HepG2 (cell line): Measurements from ENCODE around the gene ZBTB46. TPM values are rescaled to one million over a fixed set of nuclear protein-coding genes. Genes with fewer than 3 reads are reported as not detected.
A peak's percentile ranks its signal among the peaks of the same experiment; 100 is the strongest.

Experiments used
- AHR ChIP-seq: IDR thresholded peaks from 2 replicates; pipeline ENCODE4 v1.6.1; 2018; ENCODE audit warnings: missing genetic modification reagents, missing compliant biosample characterization
- ARNTL ChIP-seq: sonication (generic); formaldehyde crosslinking; IDR thresholded peaks from 2 replicates; pipeline ENCODE4 v1.4.0; 2020; ENCODE audit warnings: mild to moderate bottlenecking, missing genetic modification reagents
- DR1 ChIP-seq: sonication (generic); formaldehyde crosslinking; IDR thresholded peaks from 2 replicates; pipeline ENCODE4 v1.8.0; 2021; ENCODE audit warnings: mild to moderate bottlenecking, missing genetic modification reagents, inconsistent platforms
- HNF4A ChIP-seq: sonication (generic); formaldehyde crosslinking; IDR thresholded peaks from 2 replicates; pipeline ENCODE4 v1.4.0; 2020; ENCODE audit warnings: missing genetic modification reagents
- HNRNPL ChIP-seq: fragments of 200-400 bp; formaldehyde crosslinking; IDR thresholded peaks from 2 replicates; pipeline ENCODE4 v1.6.1; 2017; ENCODE audit warnings: mild to moderate bottlenecking, low read depth, low read length
- KDM5B ChIP-seq: sonication (generic); formaldehyde crosslinking; IDR thresholded peaks from 2 replicates; pipeline ENCODE4 v1.4.0; 2020; ENCODE audit warnings: missing genetic modification reagents, mild to moderate bottlenecking, borderline replicate concordance
- MXI1 ChIP-seq: IDR thresholded peaks from 3 replicates; pipeline ENCODE4 v1.6.1; 2012; ENCODE audit warnings: low read depth, low read length, inconsistent platforms, borderline replicate concordance
- MYC ChIP-seq: sonication (generic); formaldehyde crosslinking; IDR thresholded peaks from 2 replicates; pipeline ENCODE4 v1.9.0; 2021; ENCODE audit warnings: missing genetic modification reagents, borderline replicate concordance
- SNAI1 ChIP-seq: sonication (generic); formaldehyde crosslinking; IDR thresholded peaks from 2 replicates; pipeline ENCODE4 v1.5.0; 2020; ENCODE audit warnings: mild to moderate bottlenecking, missing genetic modification reagents, borderline replicate concordance
- SYNCRIP ChIP-seq: fragments of 200-400 bp; formaldehyde crosslinking; IDR thresholded peaks from 2 replicates; pipeline ENCODE4 v1.6.1; 2018; ENCODE audit warnings: mild to moderate bottlenecking, low read depth, low read length; ENCODE audit not compliant: insufficient read depth
- U2AF1 ChIP-seq: fragments of 200-400 bp; formaldehyde crosslinking; optimal IDR thresholded peaks from 2 replicates; pipeline ENCODE3; 2017; ENCODE audit warnings: mild to moderate bottlenecking, low read depth, low read length
- ZNF446 ChIP-seq: sonication (generic); formaldehyde crosslinking; IDR thresholded peaks from 2 replicates; pipeline ENCODE4 v1.5.0; 2020; ENCODE audit warnings: mild to moderate bottlenecking, missing genetic modification reagents
- ZNF704 ChIP-seq: sonication (generic); formaldehyde crosslinking; IDR thresholded peaks from 2 replicates; pipeline ENCODE4 v1.8.1; 2023; ENCODE audit warnings: mild to moderate bottlenecking, inconsistent platforms, moderate library complexity, missing genetic modification reagents, borderline replicate concordance
- polyA plus RNA-seq, 8 experiments: library from polyadenylated mRNA; depleted of rRNA in 3 of 8; stranded (reverse) in 7 of 8; unstranded in 1 of 8; fragments of >200 nt; fragmentation: Illumina TruSeq in 4 of 8; extraction: Trizol in 4 of 8; gene quantifications; 2 replicates each; pipeline versions ENCODE4 v1.2.1 to v1.2.3, GENCODE V29; 2011 to 2016; ENCODE audit warnings: low read depth in 4 of 8, missing spikeins in 1 of 8, mixed read lengths in 1 of 8; ENCODE audit not compliant: insufficient read depth in 1 of 8
- total RNA-seq, 5 experiments: library from RNA; depleted of rRNA; stranded (reverse); fragments of >200 nt; fragmentation: Illumina TruSeq; extraction: Trizol; gene quantifications; 2 replicates each; pipeline ENCODE4 v1.2.3, GENCODE V29; 2016; ENCODE audit warnings: low read depth in 1 of 5
- TF ChIP-seq, protein P1 (sequence below): sonication (generic); formaldehyde crosslinking; conservative IDR thresholded peaks from 2 replicates; pipeline ENCODE4 v1.4.0; 2020; ENCODE audit warnings: mild to moderate bottlenecking, missing genetic modification reagents, moderate library complexity
- TF ChIP-seq, protein P2 (sequence below): sonication (generic); formaldehyde crosslinking; IDR thresholded peaks from 2 replicates; pipeline ENCODE4 v1.4.0; 2020; ENCODE audit warnings: missing genetic modification reagents, borderline replicate concordance
- TF ChIP-seq, protein P3 (sequence below): sonication (generic); formaldehyde crosslinking; IDR thresholded peaks from 2 replicates; pipeline ENCODE4 v1.5.1; 2020; ENCODE audit warnings: missing genetic modification reagents, mild to moderate bottlenecking, borderline replicate concordance
- TF ChIP-seq, protein P4 (sequence below): sonication (generic); formaldehyde crosslinking; IDR thresholded peaks from 2 replicates; pipeline ENCODE4 v1.4.0; 2020; ENCODE audit warnings: mild to moderate bottlenecking, missing genetic modification reagents

ZBTB46 gene
- total and polyA plus RNA-seq, 2 of the 13 experiments (the other 11 are each of a cell fraction or from before 2014, with no cell fraction given): 1.6 to 13.5 TPM

GRCh38 chr20:63745961-63746731 is 84.9 kb downstream of the ZBTB46 start (continued):
- TF ChIP-seq, protein P1, sequence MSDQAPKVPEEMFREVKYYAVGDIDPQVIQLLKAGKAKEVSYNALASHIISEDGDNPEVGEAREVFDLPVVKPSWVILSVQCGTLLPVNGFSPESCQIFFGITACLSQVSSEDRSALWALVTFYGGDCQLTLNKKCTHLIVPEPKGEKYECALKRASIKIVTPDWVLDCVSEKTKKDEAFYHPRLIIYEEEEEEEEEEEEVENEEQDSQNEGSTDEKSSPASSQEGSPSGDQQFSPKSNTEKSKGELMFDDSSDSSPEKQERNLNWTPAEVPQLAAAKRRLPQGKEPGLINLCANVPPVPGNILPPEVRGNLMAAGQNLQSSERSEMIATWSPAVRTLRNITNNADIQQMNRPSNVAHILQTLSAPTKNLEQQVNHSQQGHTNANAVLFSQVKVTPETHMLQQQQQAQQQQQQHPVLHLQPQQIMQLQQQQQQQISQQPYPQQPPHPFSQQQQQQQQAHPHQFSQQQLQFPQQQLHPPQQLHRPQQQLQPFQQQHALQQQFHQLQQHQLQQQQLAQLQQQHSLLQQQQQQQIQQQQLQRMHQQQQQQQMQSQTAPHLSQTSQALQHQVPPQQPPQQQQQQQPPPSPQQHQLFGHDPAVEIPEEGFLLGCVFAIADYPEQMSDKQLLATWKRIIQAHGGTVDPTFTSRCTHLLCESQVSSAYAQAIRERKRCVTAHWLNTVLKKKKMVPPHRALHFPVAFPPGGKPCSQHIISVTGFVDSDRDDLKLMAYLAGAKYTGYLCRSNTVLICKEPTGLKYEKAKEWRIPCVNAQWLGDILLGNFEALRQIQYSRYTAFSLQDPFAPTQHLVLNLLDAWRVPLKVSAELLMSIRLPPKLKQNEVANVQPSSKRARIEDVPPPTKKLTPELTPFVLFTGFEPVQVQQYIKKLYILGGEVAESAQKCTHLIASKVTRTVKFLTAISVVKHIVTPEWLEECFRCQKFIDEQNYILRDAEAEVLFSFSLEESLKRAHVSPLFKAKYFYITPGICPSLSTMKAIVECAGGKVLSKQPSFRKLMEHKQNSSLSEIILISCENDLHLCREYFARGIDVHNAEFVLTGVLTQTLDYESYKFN (CRISPR knock-in tag): peak; percentile 70
- TF ChIP-seq SYNCRIP: no peak
- no peak for TF ChIP-seq AHR (CRISPR knock-in tag)
- 0 out of 2 replicates have a peak, but pooled peaks have one; percentile 11 for TF ChIP-seq MYC (CRISPR knock-in tag)
- TF ChIP-seq ZNF446 (CRISPR knock-in tag): no peak
- peak; percentile 75; the same call in 1 of the 2 replicates for TF ChIP-seq ARNTL
- peak; percentile 70 for TF ChIP-seq HNRNPL
- no peak for TF ChIP-seq U2AF1
- TF ChIP-seq, protein P2, sequence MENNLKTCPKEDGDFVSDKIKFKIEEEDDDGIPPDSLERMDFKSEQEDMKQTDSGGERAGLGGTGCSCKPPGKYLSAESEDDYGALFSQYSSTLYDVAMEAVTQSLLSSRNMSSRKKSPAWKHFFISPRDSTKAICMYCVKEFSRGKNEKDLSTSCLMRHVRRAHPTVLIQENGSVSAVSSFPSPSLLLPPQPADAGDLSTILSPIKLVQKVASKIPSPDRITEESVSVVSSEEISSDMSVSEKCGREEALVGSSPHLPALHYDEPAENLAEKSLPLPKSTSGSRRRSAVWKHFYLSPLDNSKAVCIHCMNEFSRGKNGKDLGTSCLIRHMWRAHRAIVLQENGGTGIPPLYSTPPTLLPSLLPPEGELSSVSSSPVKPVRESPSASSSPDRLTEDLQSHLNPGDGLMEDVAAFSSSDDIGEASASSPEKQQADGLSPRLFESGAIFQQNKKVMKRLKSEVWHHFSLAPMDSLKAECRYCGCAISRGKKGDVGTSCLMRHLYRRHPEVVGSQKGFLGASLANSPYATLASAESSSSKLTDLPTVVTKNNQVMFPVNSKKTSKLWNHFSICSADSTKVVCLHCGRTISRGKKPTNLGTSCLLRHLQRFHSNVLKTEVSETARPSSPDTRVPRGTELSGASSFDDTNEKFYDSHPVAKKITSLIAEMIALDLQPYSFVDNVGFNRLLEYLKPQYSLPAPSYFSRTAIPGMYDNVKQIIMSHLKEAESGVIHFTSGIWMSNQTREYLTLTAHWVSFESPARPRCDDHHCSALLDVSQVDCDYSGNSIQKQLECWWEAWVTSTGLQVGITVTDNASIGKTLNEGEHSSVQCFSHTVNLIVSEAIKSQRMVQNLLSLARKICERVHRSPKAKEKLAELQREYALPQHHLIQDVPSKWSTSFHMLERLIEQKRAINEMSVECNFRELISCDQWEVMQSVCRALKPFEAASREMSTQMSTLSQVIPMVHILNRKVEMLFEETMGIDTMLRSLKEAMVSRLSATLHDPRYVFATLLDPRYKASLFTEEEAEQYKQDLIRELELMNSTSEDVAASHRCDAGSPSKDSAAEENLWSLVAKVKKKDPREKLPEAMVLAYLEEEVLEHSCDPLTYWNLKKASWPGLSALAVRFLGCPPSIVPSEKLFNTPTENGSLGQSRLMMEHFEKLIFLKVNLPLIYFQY (CRISPR knock-in tag): peak; percentile 90; the same call in 1 of the 2 replicates
- TF ChIP-seq, protein P3, sequence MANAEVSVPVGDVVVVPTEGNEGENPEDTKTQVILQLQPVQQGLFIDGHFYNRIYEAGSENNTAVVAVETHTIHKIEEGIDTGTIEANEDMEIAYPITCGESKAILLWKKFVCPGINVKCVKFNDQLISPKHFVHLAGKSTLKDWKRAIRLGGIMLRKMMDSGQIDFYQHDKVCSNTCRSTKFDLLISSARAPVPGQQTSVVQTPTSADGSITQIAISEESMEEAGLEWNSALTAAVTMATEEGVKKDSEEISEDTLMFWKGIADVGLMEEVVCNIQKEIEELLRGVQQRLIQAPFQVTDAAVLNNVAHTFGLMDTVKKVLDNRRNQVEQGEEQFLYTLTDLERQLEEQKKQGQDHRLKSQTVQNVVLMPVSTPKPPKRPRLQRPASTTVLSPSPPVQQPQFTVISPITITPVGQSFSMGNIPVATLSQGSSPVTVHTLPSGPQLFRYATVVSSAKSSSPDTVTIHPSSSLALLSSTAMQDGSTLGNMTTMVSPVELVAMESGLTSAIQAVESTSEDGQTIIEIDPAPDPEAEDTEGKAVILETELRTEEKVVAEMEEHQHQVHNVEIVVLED (CRISPR knock-in tag): 0 out of 2 replicates have a peak, but pooled peaks have one; percentile 16
- TF ChIP-seq ZNF704 (CRISPR knock-in tag): 0 out of 2 replicates have a peak, but pooled peaks have one; percentile 1
- peak; percentile 79; the same call in 1 of the 2 replicates for TF ChIP-seq SNAI1 (CRISPR knock-in tag)
- TF ChIP-seq, protein P4, sequence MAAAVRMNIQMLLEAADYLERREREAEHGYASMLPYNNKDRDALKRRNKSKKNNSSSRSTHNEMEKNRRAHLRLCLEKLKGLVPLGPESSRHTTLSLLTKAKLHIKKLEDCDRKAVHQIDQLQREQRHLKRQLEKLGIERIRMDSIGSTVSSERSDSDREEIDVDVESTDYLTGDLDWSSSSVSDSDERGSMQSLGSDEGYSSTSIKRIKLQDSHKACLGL: peak; percentile 59; the same call in 1 of the 2 replicates
- TF ChIP-seq DR1: peak; percentile 53; the same call in 1 of the 2 replicates
- TF ChIP-seq HNF4A (CRISPR knock-in tag): peak; percentile 62
- TF ChIP-seq KDM5B: peak; percentile 74; the same call in 1 of the 2 replicates
- TF ChIP-seq MXI1: 0 out of 3 replicates have a peak, but pooled peaks have one; percentile 17
